Thoracic aorta (tissue), 2 donors: ENCODE measurements around the gene MROH2B. TPM values are rescaled to one million over a fixed set of nuclear protein-coding genes. Genes with fewer than 3 reads are reported as not detected.

Experiments used
- ATAC-seq: fragments of 150-250 bp; one replicate; pipeline ENCODE4 v1.8.0; 2017; ENCODE audit warnings: low read depth; ENCODE audit not compliant: insufficient number of reproducible peaks, low FRiP score
- DNase-seq: peaks from one replicate; pipeline ENCODE4 v3.0.0-alpha.2; 2020; ENCODE audit warnings: low spot score
- H3K27ac ChIP-seq, 2 donors: fragments of 200-600 bp; sonication (generic); 1 replicate in 1 of 2; 2 replicates in 1 of 2; pipeline ENCODE4 v1.5.1; 2016; ENCODE audit warnings: mild to moderate bottlenecking in 2 of 2, moderate library complexity in 2 of 2
- H3K27me3 ChIP-seq: fragments of 200-600 bp; sonication (generic); replicated peaks from 2 replicates; pipeline ENCODE4 v1.6.0; 2016; ENCODE audit warnings: mild to moderate bottlenecking; ENCODE audit not compliant: insufficient read depth
- H3K36me3 ChIP-seq: fragments of 200-600 bp; sonication (generic); one replicate; pipeline ENCODE4 v1.5.1; 2016
- H3K4me1 ChIP-seq, 2 donors: fragments of 200-600 bp; sonication (generic); 1 replicate in 1 of 2; 2 replicates in 1 of 2; pipeline versions ENCODE4 v1.5.1 to v1.6.0; 2016; ENCODE audit warnings: low read depth in 2 of 2, mild to moderate bottlenecking in 1 of 2; ENCODE audit not compliant: control insufficient read depth in 1 of 2
- H3K4me3 ChIP-seq: fragments of 200-600 bp; sonication (generic); 2 replicates; pipeline ENCODE4 v1.5.1; 2016; ENCODE audit warnings: mild to moderate bottlenecking
- H3K9me3 ChIP-seq: fragments of 200-600 bp; sonication (generic); 2 replicates; pipeline ENCODE4 v1.5.1; 2016
- CTCF ChIP-seq: fragments of 200-600 bp; sonication (generic); IDR thresholded peaks from one replicate; pipeline ENCODE4 v1.5.1; 2019; ENCODE audit warnings: antibody characterized with exemption
- total RNA-seq, 2 donors: library from RNA; depleted of rRNA; stranded (reverse); fragments of >200 nt; gene quantifications; one replicate each; pipeline versions ENCODE4 v1.1.0 to v1.2.3, GENCODE V29; 2016

The MROH2B gene
- total RNA-seq, 2 donors from 2014 or later, result not detected

GRCh38 chr5:41093803-41094202 is 22.7 kb upstream of the MROH2B start:
- Histone ChIP-seq H3K27ac (no peak overlapping the region), H3K27me3 (no peaks in the 10 kb centered on the region), H3K36me3 (no peaks in the 10 kb centered on the region), H3K4me1 (no peaks in the 10 kb centered on the region), H3K4me3 (no peak overlapping the region), H3K9me3 (no peaks in the 10 kb centered on the region)
- no peak for ATAC-seq
- TF ChIP-seq CTCF, result no peak
- no peak for DNase-seq

- Histone ChIP-seq H3K9me3 (no peaks in the 10 kb centered on the region), H3K27me3 (no peaks in the 10 kb centered on the region), H3K27ac (no peak overlapping the region), H3K4me1 (peaks cover 0 to 5% of the 10 kb centered on the region in 2 donors), H3K36me3 (no peaks in the 10 kb centered on the region), H3K4me3 (no peak overlapping the region)
- no peak for TF ChIP-seq CTCF
- DNase-seq (no peak), ATAC-seq (no peak)
Observed at GRCh38 chr5:41087461-41087860, 16.3 kb upstream of the MROH2B start.

- no peak for TF ChIP-seq CTCF
- peaks cover 0 to 5% of the 10 kb centered on the region in 2 donors for H3K4me1 ChIP-seq
- no peaks in the 10 kb centered on the region for H3K9me3 ChIP-seq
- no peak for DNase-seq
- no peak overlapping the region for H3K4me3 ChIP-seq
- H3K27me3 ChIP-seq, result no peaks in the 10 kb centered on the region
- no peak overlapping the region for H3K27ac ChIP-seq
- no peaks in the 10 kb centered on the region for H3K36me3 ChIP-seq
- ATAC-seq, result no peak
Observed at GRCh38 chr5:41083306-41083705, 12.2 kb upstream of the MROH2B start.

- ATAC-seq, result no peak
- DNase-seq, result no peak
- H3K9me3 ChIP-seq, result no peaks in the 10 kb centered on the region
- H3K4me1 ChIP-seq, result no peaks in the 10 kb centered on the region
- H3K27ac ChIP-seq, result no peak overlapping the region
- no peaks in the 10 kb centered on the region for H3K27me3 ChIP-seq
- H3K4me3 ChIP-seq, result no peak overlapping the region
- H3K36me3 ChIP-seq, result no peaks in the 10 kb centered on the region
- no peak for TF ChIP-seq CTCF
Observed at GRCh38 chr5:41071975-41072374, 833 bp upstream of the MROH2B start.

GRCh38 chr5:41067714-41068568 is 3.2 kb downstream of the MROH2B start:
- no peak overlapping the region for H3K4me3 ChIP-seq
- H3K4me1 ChIP-seq, result no peaks in the 10 kb centered on the region
- no peaks in the 10 kb centered on the region for H3K27me3 ChIP-seq
- no peak for TF ChIP-seq CTCF
- no peaks in the 10 kb centered on the region for H3K9me3 ChIP-seq
- DNase-seq (no peak), ATAC-seq (no peak)
- no peaks in the 10 kb centered on the region for H3K36me3 ChIP-seq
- no peak overlapping the region for H3K27ac ChIP-seq
